HG03571 (cell line): ENCODE measurements around the gene KRT6A.
"Not testable (repeated sequence)": the region's sequence is repeated elsewhere in the genome, so short reads cannot be mapped to it uniquely, and the experiment has no call there.

Experiments used
- ATAC-seq: cut with Tn5 transposase; IDR thresholded peaks from one replicate; pipeline ENCODE4 v1.9.1; 2021; ENCODE audit not compliant: unreplicated experiment

KRT6A gene

GRCh38 chr12:52473768-52474167 is 19.3 kb downstream of the KRT6A start, which contains the start of gene KRT6C:
Gene KRT6C (minus strand): TSS chr12:52473805. CDS start chr12:52473737, 68 bp downstream.
- no peak for ATAC-seq

DNA sequence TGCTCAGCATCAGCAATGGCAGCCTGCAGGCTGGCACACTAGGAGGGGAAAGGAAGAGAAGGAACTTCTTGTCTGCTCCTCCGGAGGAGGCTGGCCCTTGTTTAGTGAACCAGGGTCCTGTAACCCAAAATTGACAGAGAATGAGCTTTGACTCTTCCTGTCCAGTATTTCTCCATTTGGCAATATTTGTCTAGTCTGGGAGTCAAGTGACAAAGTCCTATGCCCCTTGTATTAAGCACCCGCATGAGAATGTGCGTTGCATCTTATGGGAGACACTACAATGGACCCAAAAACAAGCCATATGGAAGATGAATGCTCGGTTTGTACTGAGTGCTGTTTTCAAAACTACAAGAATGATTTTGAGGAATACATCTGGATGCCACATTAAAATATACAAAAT is 23.2 kb downstream of the KRT6A start:
- ATAC-seq = no peak

DNA sequence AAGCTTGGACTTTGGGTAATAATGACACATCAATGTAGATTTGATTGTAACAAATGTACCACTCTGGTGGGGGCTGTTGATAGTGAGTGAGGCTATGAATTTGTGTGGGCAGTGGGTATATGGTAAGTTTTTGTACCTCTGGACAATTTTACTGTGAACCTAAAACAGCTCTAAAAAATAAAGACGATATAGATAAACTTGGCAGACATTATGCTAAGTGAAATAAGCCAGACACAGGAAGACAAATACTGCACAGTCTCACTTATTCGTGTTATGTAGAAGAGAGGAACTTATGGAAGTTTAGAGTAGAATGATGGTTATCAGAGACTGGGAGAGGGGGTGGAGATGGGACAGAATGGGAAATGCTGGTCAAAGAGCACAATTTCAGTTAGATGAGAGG is 28.2 kb downstream of the KRT6A start:
- no peak for ATAC-seq

DNA sequence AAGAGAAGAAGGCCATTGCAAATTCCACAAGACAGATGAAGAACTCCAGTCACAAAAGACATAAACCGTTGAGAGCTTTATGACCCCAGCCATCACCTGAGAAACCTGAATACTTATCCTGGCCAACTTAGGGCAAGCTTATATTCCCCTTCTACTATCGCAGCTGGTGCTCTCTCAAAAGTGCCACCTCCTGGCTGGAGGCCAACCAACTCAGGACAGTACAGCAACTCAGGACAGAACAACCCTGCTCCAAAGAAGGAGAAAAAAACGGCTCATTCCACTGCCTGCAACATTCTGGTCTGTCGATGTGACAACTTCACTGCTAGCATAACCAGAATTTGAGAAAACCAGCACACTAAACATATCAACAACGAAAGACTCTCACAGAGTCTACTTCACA is 31.4 kb downstream of the KRT6A start:
- ATAC-seq = no peak

DNA sequence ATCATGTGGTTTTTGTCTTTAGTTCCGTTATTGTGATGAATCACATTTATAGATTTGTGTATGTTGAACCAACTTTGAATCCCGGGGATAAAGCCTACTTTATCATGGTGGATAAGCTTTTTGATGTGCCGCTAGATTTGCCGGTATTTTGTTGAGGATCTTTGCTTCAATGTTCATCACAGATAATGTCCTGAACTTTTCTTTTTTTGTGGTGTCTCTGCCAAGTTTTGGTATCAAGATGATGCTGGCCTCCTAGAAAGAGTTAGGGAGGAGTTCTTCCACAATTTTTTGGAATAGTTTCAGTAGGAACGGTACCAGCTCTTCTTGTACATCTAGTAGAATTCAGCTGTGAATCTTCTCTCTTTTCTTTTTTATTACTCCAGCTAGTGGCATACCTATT is 34.2 kb downstream of the KRT6A start:
- ATAC-seq = no peak

DNA sequence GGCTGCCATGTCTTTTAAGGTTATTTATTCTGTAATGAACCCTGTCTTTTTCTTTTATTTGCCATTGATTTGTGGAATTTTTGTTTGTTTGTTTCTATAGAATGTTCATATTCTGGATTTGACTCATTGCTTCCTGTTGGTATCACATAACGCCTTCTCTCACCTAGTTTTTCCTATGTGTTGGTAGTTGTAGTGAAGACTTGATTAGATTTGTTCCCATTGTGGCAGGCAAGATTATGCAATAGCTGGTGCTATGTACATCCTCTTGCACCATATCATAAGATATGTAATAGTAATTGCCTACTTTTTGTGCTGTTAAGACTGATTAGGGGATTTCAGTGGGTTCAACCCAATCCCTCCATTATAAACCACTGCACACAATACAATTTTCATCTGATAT is 37.2 kb downstream of the KRT6A start:
- no peak for ATAC-seq

DNA sequence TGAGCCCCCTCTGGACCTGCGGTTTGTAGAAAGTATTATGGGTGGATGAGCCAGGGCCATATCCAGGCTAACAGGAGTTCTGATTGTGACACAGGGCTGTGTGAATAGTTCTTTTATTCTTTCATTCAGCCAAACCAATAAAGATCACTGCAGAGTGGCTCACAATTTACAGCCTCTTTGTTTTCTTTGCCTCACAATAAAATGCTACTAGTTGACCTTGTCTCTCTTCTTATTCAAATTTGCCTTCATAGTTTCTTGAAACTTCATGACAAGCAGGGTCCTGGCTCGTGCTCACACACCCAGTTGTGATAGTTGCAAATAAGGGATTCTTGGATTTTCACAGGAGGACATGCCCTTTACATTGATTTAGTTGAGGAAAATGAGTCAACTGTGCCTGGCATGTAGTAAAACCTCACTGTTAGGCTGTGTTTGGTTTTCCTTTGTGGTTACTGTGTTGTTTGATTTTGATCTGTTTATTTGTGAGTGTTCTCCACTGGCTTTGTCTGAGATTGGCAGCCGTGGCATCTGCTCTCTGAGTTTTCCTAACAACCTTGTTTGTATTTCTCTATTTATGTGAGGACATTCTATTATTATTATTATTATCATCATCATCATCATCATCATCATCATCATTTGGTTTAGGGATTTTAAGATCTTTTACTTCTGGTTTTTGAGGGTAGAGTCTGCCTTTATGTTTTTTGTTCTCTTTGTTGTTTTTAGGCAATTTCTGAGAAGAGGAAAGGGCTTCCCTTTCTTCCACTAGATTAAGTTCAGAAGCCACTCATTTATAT is 38.5 kb downstream of the KRT6A start:
- no peak for ATAC-seq

DNA sequence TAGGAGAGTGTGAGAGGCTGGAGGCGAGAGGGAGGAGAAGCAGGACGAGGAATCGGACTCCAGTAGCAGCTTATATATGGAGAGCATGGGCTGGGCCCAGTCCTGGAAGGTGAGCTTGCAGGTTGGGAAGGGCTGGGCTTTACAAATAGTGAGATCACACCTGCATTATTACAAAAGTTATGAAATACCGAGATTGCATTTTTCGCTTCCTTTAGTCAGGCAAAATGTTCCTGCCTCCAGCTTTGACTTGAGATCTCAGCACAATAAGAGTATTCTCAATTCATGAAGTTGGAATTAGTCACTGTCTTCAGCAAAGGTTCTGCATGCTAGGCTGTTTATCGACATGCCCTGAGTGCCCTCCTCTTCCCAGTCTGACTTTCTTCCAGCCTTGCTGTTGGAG is 41.0 kb downstream of the KRT6A start, which contains the start of gene KRT6B:
Gene KRT6B, minus strand, starts transcription at position 46 of the 400 bp plus-strand sequence. CDS start 68 bp downstream, outside the sequence.
- ATAC-seq = no peak

DNA sequence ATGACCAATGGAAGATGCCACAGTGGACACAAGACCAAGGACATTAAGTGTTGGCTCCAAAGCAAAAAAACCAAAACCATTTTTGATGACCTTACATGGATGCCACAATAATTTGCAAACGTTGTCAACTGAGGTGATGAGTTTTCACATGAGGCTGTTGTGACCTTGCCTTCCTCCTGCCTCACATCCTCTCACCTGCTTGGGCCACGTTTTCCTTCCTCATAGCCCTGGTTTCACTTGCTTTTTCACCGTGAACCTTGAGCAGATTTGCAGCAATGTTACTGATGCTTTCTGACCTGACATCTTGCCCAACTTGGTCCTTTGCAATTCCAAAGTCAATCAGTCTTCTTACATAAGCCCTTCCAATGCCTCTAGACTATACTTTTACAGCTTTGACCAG is 44.8 kb downstream of the KRT6A start:
- ATAC-seq = no peak

- ATAC-seq = not testable (repeated sequence)
Observed at GRCh38 chr12:52447196-52447595, 45.9 kb downstream of the KRT6A start.

- ATAC-seq = no peak
Observed at GRCh38 chr12:52446367-52447045, 46.6 kb downstream of the KRT6A start.

DNA sequence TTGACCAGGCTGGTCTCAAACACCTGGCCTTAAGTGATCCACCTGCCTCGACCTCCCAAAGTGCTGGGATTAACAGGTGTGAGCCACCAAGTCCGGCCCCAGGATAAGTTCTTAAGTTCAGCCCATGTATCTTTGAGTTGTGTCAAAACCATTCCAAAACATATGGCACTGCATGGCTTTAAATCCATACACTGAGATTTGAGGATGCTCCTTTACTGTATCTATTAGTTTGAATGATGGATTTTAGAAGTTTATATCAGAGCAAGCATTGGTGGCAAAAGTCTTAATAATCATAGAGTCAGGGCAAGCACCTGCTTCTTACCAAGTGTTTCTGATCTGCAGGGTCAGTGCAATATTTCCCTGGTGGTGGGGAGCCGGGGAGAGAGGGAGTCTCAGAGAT is 47.2 kb downstream of the KRT6A start:
- ATAC-seq = no peak

- no peak for ATAC-seq
Observed at GRCh38 chr12:52444647-52445595, 48.1 kb downstream of the KRT6A start.

- no peak for ATAC-seq
Observed at GRCh38 chr12:52443966-52444365, 49.1 kb downstream of the KRT6A start.

DNA sequence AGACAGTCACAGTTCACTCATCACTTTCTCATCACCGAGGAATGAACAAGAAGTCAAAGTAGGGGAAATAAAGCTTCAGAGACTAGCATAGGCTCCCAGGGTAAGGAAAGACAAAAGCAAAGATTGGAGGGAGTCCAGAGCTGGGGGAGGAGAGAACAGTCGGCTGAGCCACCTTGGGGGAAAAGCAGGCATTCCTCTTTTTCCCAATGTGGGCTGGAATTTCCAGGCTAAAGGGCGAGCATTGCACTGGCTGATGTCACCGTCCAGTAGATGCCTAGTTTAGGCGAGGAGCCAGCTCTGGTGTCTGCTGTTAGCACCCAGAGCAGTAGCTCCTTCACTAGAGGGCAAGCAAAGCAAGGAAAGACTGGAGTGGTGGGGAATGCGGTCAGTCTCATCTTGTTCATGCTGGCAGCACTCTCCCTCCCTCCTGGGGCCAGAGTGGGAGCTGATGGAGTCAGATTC is 50.4 kb downstream of the KRT6A start:
- ATAC-seq = no peak

DNA sequence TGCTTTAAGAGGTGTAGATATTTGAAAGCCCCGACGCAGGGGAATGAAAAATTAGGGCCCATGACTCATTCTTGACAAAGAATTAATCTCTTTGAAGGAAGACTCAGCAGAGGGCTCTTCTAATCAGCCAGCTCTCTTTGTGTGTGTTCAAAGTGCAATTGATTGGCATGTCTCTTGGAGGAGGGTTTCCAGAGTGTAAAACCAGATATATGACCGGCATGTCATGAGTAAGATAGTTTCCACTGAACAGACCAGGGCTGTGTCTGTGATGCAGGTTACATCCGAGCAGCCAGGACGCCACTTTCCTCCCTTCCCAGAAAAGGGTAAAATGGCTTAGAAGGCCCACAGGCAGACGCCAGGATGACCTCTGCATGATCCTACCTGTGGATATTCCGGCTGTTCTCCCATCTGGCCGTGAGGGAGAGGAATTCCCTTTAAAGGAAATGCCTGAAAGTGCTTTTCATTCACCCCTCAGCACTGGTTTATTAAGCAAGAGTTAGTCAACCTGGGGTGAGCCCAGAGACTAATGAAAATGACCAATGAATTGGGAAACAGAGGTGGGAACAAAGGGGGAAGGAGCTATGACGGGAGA is 51.6 kb downstream of the KRT6A start:
- no peak for ATAC-seq

- ATAC-seq = no peak
Observed at GRCh38 chr12:52440821-52441319, 52.2 kb downstream of the KRT6A start.

GRCh38 chr12:52439845-52440244 is 53.2 kb downstream of the KRT6A start:
- ATAC-seq = no peak

DNA sequence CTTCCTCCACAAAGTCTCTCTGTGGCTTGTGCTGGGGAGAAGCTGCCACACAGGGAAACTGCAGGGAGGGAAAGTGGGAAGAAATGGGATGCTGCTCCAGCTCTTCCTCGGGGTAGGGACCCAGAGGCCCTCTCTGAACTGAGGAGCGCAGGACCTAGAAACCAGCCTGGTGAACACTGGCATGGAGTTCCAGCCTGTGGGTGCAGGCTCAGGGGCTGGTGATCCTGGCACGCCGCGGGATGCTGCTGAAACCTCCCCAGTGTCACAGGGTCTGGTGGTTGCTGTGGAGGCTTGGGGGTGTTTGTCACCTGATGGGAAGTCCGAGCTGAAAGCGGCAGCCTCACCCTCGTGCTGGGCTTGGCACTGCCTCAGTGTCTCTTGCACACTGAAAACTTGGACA is 53.6 kb downstream of the KRT6A start:
- ATAC-seq = no peak
